H1 (cell line): ENCODE data around the gene RRAS. TPM values are rescaled to one million over a fixed set of nuclear protein-coding genes. Genes with fewer than 3 reads are reported as not detected.

ENCODE experiments used
- CTCF ChIA-PET: fragments of 300-600 bp; sonication (Branson Sonifier 250); formaldehyde crosslinking; loops from one replicate; lab custom pipeline; 2021; ENCODE audit not compliant: partially characterized antibody; lab: Charles Lee
- POLR2A ChIA-PET: fragments of 300-600 bp; sonication (Branson Sonifier 250); formaldehyde crosslinking; loops from one replicate; lab custom pipeline; 2021; ENCODE audit warnings: inconsistent platforms; ENCODE audit not compliant: partially characterized antibody; lab: Charles Lee
- DNase-seq, 2 experiments: peaks; one replicate each; pipeline versions ENCODE4 v3.0.0 to v3.0.0-alpha.2; 2010 to 2022; ENCODE audit warnings: low spot score in 2 of 2, low read depth in 1 of 2, mixed read lengths in 1 of 2
- FAIRE-seq: peaks from 2 replicates; lab custom pipeline; 2011; peaks lifted over from hg19 to GRCh38; lab: Jason Lieb, UNC
- H2AFZ ChIP-seq: 2 replicates; pipeline ENCODE4 v1.8.1; 2012; ENCODE audit warnings: low read length, inconsistent platforms
- H2AK5ac ChIP-seq: 2 replicates; pipeline ENCODE4 v1.6.1; 2013; ENCODE audit warnings: low read depth, low read length
- H2BK120ac ChIP-seq: replicated peaks from 2 replicates; pipeline ENCODE3; 2013; ENCODE audit warnings: low read depth, low read length, inconsistent platforms
- H2BK12ac ChIP-seq: 2 replicates; pipeline ENCODE4 v1.6.1; 2013; ENCODE audit warnings: low read depth, low read length
- H2BK15ac ChIP-seq: 2 replicates; pipeline ENCODE4 v1.6.1; 2013; ENCODE audit warnings: low read length
- H2BK20ac ChIP-seq: 2 replicates; pipeline ENCODE4 v1.6.1; 2013; ENCODE audit warnings: low read length
- H2BK5ac ChIP-seq: 2 replicates; pipeline ENCODE4 v1.6.1; 2013; ENCODE audit warnings: low read depth, low read length
- H3K14ac ChIP-seq: 2 replicates; pipeline ENCODE4 v1.6.1; 2013; ENCODE audit warnings: inconsistent platforms; ENCODE audit not compliant: insufficient read length
- H3K18ac ChIP-seq: 2 replicates; pipeline ENCODE4 v1.6.1; 2013; ENCODE audit warnings: low read length; ENCODE audit errors: extremely low read depth
- H3K23ac ChIP-seq: 2 replicates; pipeline ENCODE4 v1.6.1; 2013; ENCODE audit warnings: inconsistent platforms; ENCODE audit not compliant: insufficient read length
- H3K23me2 ChIP-seq: 2 replicates; pipeline ENCODE4 v1.6.1; 2013; ENCODE audit warnings: low read depth, low read length
- H3K27ac ChIP-seq: 2 replicates; pipeline ENCODE4 v1.6.1; 2011; ENCODE audit warnings: low read depth, low read length, inconsistent platforms
- H3K27me3 ChIP-seq, 4 experiments: replicated peaks in 1 of 4; 1 replicate in 1 of 4; 2 replicates in 3 of 4; pipeline versions ENCODE4 v1.6.1 to v1.8.1; 2011 to 2013; ENCODE audit warnings: low read length in 3 of 4, mild to moderate bottlenecking in 3 of 4, inconsistent platforms in 2 of 4, mixed read lengths in 2 of 4, moderate library complexity in 1 of 4; ENCODE audit not compliant: control insufficient read depth in 3 of 4, insufficient read depth in 3 of 4; ENCODE audit errors: extremely low read depth in 1 of 4
- H3K36me3 ChIP-seq, 4 experiments: 2 replicates each; pipeline versions ENCODE4 v1.6.1 to v1.8.1; 2011 to 2013; ENCODE audit warnings: mild to moderate bottlenecking in 4 of 4, low read length in 3 of 4, moderate library complexity in 2 of 4, control low read depth in 1 of 4, inconsistent platforms in 1 of 4; ENCODE audit not compliant: insufficient read depth in 4 of 4, control insufficient read depth in 2 of 4
- H3K4ac ChIP-seq: replicated peaks from 2 replicates; pipeline ENCODE3; 2013; ENCODE audit warnings: low read length, low read depth, mixed read lengths, inconsistent platforms; ENCODE audit not compliant: insufficient read length
- H3K4me1 ChIP-seq, 4 experiments: replicated peaks in 1 of 4; 1 replicate in 1 of 4; 2 replicates in 3 of 4; pipeline versions ENCODE4 v1.6.1 to v1.8.1; 2011 to 2013; ENCODE audit warnings: low read length in 3 of 4, inconsistent platforms in 2 of 4, mixed read lengths in 1 of 4; ENCODE audit not compliant: insufficient read depth in 4 of 4, control insufficient read depth in 3 of 4
- H3K4me2 ChIP-seq, 2 experiments: 2 replicates each; pipeline versions ENCODE4 v1.6.1 to v1.8.1; 2011 to 2013; ENCODE audit warnings: low read depth in 2 of 2, low read length in 2 of 2, control low read depth in 1 of 2, inconsistent platforms in 1 of 2, mild to moderate bottlenecking in 1 of 2; ENCODE audit not compliant: insufficient read depth in 1 of 2
- H3K4me3 ChIP-seq, 4 experiments: fragments of 200-600, 300-600 bp in 1 of 4; sonication (generic), shearing (Covaris generic), sonication (Bioruptor Twin) in 1 of 4; 2 replicates each; pipeline versions ENCODE4 v1.5.1 to v1.8.1; 2011 to 2016; ENCODE audit warnings: low read length in 4 of 4, low read depth in 3 of 4, control low read depth in 2 of 4, inconsistent platforms in 2 of 4, mild to moderate bottlenecking in 2 of 4, mixed read lengths in 1 of 4, moderate library complexity in 1 of 4; ENCODE audit not compliant: insufficient read depth in 2 of 4; ENCODE audit errors: extremely low read depth in 1 of 4
- H3K56ac ChIP-seq: replicated peaks from 2 replicates; pipeline ENCODE3; 2013; ENCODE audit warnings: low read depth, mild to moderate bottlenecking, mixed read lengths, low read length, inconsistent platforms; ENCODE audit not compliant: insufficient read length
- H3K79me1 ChIP-seq: 2 replicates; pipeline ENCODE4 v1.6.1; 2013; ENCODE audit warnings: low read depth, low read length, control low read depth
- H3K79me2 ChIP-seq, 2 experiments: 2 replicates each; pipeline versions ENCODE4 v1.6.1 to v1.8.1; 2012 to 2013; ENCODE audit warnings: low read length in 2 of 2, mild to moderate bottlenecking in 2 of 2, inconsistent platforms in 1 of 2; ENCODE audit not compliant: insufficient read depth in 2 of 2, control insufficient read depth in 1 of 2
- H3K9ac ChIP-seq, 4 experiments: replicated peaks in 1 of 4; 1 replicate in 1 of 4; 2 replicates in 3 of 4; pipeline versions ENCODE4 v1.6.1 to v1.8.1; 2011 to 2013; ENCODE audit warnings: low read depth in 3 of 4, low read length in 3 of 4, control low read depth in 2 of 4, mild to moderate bottlenecking in 2 of 4, moderate library complexity in 2 of 4, inconsistent platforms in 1 of 4; ENCODE audit errors: extremely low read depth in 1 of 4
- H3K9me3 ChIP-seq, 2 experiments: 2 replicates each; pipeline versions ENCODE4 v1.6.1 to v1.8.1; 2012 to 2013; ENCODE audit warnings: mild to moderate bottlenecking in 2 of 2, moderate library complexity in 2 of 2, control low read depth in 1 of 2, inconsistent platforms in 1 of 2, low read depth in 1 of 2, low read length in 1 of 2, mixed read lengths in 1 of 2; ENCODE audit not compliant: insufficient read depth in 2 of 2
- H4K20me1 ChIP-seq, 2 experiments: replicated peaks in 1 of 2; 2 replicates each; pipeline versions ENCODE3 to v1.8.1; 2011 to 2013; ENCODE audit warnings: inconsistent platforms in 2 of 2, low read length in 2 of 2, mild to moderate bottlenecking in 1 of 2; ENCODE audit not compliant: insufficient read depth in 2 of 2, control insufficient read depth in 1 of 2
- H4K5ac ChIP-seq: 2 replicates; pipeline ENCODE4 v1.6.1; 2013; ENCODE audit warnings: low read length, low read depth, mixed read lengths, inconsistent platforms; ENCODE audit not compliant: insufficient read length
- H4K8ac ChIP-seq: 2 replicates; pipeline ENCODE4 v1.8.0; 2013; ENCODE audit warnings: mild to moderate bottlenecking, moderate library complexity, low read length, inconsistent platforms; ENCODE audit not compliant: insufficient read depth; ENCODE audit errors: extremely low read depth
- H4K91ac ChIP-seq: replicated peaks from 2 replicates; pipeline ENCODE3; 2013; ENCODE audit warnings: low read length, mixed read lengths, inconsistent platforms; ENCODE audit not compliant: insufficient read length
- GTF2F1 ChIP-seq: IDR thresholded peaks from 2 replicates; pipeline ENCODE4 v1.6.1; 2012; ENCODE audit warnings: low read depth, low read length, improper control_type of control experiment, borderline replicate concordance
- NRF1 ChIP-seq: IDR thresholded peaks from 2 replicates; pipeline ENCODE4 v1.6.1; 2011; ENCODE audit warnings: mild to moderate bottlenecking, low read depth, low read length, improper control_type of control experiment
- POLR2A ChIP-seq, 2 experiments: IDR thresholded peaks; 1 replicate in 1 of 2; 2 replicates in 1 of 2; pipeline ENCODE4 v1.6.1; 2011; ENCODE audit warnings: low read depth in 2 of 2, low read length in 2 of 2, mild to moderate bottlenecking in 2 of 2; ENCODE audit errors: control extremely low read depth in 1 of 2
- RFX5 ChIP-seq: IDR thresholded peaks from 2 replicates; pipeline ENCODE4 v1.6.1; 2011; ENCODE audit warnings: low read depth, low read length, improper control_type of control experiment, borderline replicate concordance
- TAF7 ChIP-seq: optimal IDR thresholded peaks from 2 replicates; pipeline ENCODE3; 2011; ENCODE audit warnings: low read depth, mild to moderate bottlenecking, inconsistent platforms, low read length, moderate library complexity, borderline replicate concordance
- YY1 ChIP-seq: IDR thresholded peaks from 2 replicates; pipeline ENCODE4 v1.6.1; 2011; ENCODE audit warnings: low read depth, mild to moderate bottlenecking, low read length
- WGBS, 2 experiments: shearing (Covaris generic) in 1 of 2; methylation state at CpG; one replicate each; pipeline versions ENCODE4 v1.1.6 to v1.1.7; 2013 to 2015; ENCODE audit warnings: low lambda C conversion rate in 2 of 2, mixed read lengths in 2 of 2, inconsistent platforms in 1 of 2, low coverage in 1 of 2, missing lambda C conversion rate in 1 of 2; ENCODE audit not compliant: insufficient replicate concordance in 2 of 2, insufficient coverage in 1 of 2, insufficient read length in 1 of 2; ENCODE audit errors: extremely low coverage in 1 of 2, missing lambda C conversion rate in 1 of 2; 5-methylcytosine and 5-hydroxymethylcytosine counted together
- polyA plus RNA-seq, 7 experiments: library from polyadenylated mRNA; depleted of rRNA in 3 of 7; stranded (reverse) in 5 of 7; unstranded in 2 of 7; fragments of >200 nt in 5 of 7; fragments of 200-250 nt in 2 of 7; gene quantifications; 1 replicate in 5 of 7; 2 replicates in 1 of 7; 4 replicates in 1 of 7; pipeline versions ENCODE4 v1.2.1 to v1.2.3, GENCODE V29; 2011 to 2013; ENCODE audit warnings: missing spikeins in 2 of 7, mixed read lengths in 2 of 7
- total RNA-seq: library from RNA; stranded (reverse); fragmentation: NEBNext Ultra II Directional; extraction: Animal tissue kit (Norgen Biotek cat#: 25700); gene quantifications from 2 replicates; pipeline ENCODE4 v1.2.1, GENCODE V29; 2021

Gene RRAS
- total and polyA plus RNA-seq, 2 of the 8 experiments (the other 6 are each of a cell fraction or from before 2014, with no cell fraction given): 17.7 to 49.1 TPM

GRCh38 chr19:49599378-49600295 is 40.3 kb downstream of the RRAS start:
- CTCF ChIA-PET: interaction anchor here (0.6 to 1.0 kb wide), 4 partner anchors 10 to 95 kb away, joined by 3 read pairs; no protein-coding TSS in a partner anchor
- no peaks in the 10 kb centered on the region for H3K27me3 ChIP-seq
- peaks cover under 1% of the 10 kb centered on the region for H3K79me1 ChIP-seq

More at GRCh38 chr19:49599378-49600295, 40.3 kb downstream of the RRAS start:
- no peak overlapping the region for H2AK5ac ChIP-seq
- no peak overlapping the region for H2AFZ ChIP-seq
- H3K79me2 ChIP-seq: peaks cover 4 to 60% of the 10 kb centered on the region in 2 experiments; a peak in 2 of 4 replicates
- no peaks in the 10 kb centered on the region for H3K9me3 ChIP-seq
- no peak overlapping the region for H2BK5ac ChIP-seq
- WGBS, 2 experiments: 96% methylated on average over 16 of the region's 26 CpGs; no CpG with 5 or more reads in 1 of the 2 experiments
- H3K18ac ChIP-seq: no peak overlapping the region
- H3K27ac ChIP-seq: no peak overlapping the region
- no peaks in the 10 kb centered on the region for H3K23me2 ChIP-seq
- FAIRE-seq: no peak
- no peak overlapping the region; the same call in 1 of the 2 replicates for H4K8ac ChIP-seq
- no peak for DNase-seq
- H2BK120ac ChIP-seq: no peak overlapping the region
- peaks cover 0 to 24% of the 10 kb centered on the region in 2 experiments for H4K20me1 ChIP-seq
- TF ChIP-seq YY1 (no peak), POLR2A (IDR thresholded peaks at IDR 0.05; ENCODE audit: control extremely low read depth in 1 of 2, low read depth in 2 of 2, low read length in 2 of 2) (no peak), NRF1 (no peak), RFX5 (no peak), TAF7 (no peak), GTF2F1 (no peak)
- H3K4me2 ChIP-seq: no peak overlapping the region
- H4K91ac ChIP-seq: no peak overlapping the region
- no peak overlapping the region for H3K14ac ChIP-seq
- H3K9ac ChIP-seq: no peak overlapping the region
- H3K36me3 ChIP-seq: peaks cover 21 to 86% (median 66%) of the 10 kb centered on the region in 4 experiments
- no peaks in the 10 kb centered on the region for H3K4me1 ChIP-seq
- no peak overlapping the region for H2BK12ac ChIP-seq
- H3K4ac ChIP-seq: no peak overlapping the region
- H3K56ac ChIP-seq: no peak overlapping the region
- POLR2A ChIA-PET: interaction anchor here (0.8 to 50.7 kb wide), 5 partner anchors 2 to 62 kb away, joined by 3 to 840 read pairs (median 5); partner anchors contain the start of genes NOSIP, PRR12, RRAS and SCAF1
- no peak overlapping the region for H3K4me3 ChIP-seq
- H2BK20ac ChIP-seq: no peak overlapping the region
- no peak overlapping the region for H4K5ac ChIP-seq
- no peak overlapping the region for H3K23ac ChIP-seq
- no peak overlapping the region for H2BK15ac ChIP-seq
